Nephron progenitor cell (in vitro differentiated cells): ENCODE measurements around the gene PYROXD2.
A peak's percentile ranks its signal among the peaks of the same experiment; 100 is the strongest.

Experiments used
- DNase-seq: peaks from one replicate; pipeline ENCODE4 v3.0.0; 2021
- H3K27ac Mint-ChIP-seq: 2 replicates; pipeline ENCODE4 v1.8.0; 2021; ENCODE audit warnings: mild to moderate bottlenecking, moderate library complexity, mixed read lengths
- H3K27me3 Mint-ChIP-seq: 2 replicates; pipeline ENCODE4 v1.8.0; 2021; ENCODE audit warnings: mild to moderate bottlenecking, low read depth, mixed read lengths; ENCODE audit not compliant: poor library complexity
- H3K36me3 Mint-ChIP-seq: 2 replicates; pipeline ENCODE4 v1.8.0; 2021; ENCODE audit warnings: low read depth, mixed read lengths
- H3K4me1 Mint-ChIP-seq: 2 replicates; pipeline ENCODE4 v1.8.0; 2021; ENCODE audit warnings: mixed read lengths
- H3K4me3 Mint-ChIP-seq: 2 replicates; pipeline ENCODE4 v1.8.0; 2021; ENCODE audit warnings: mild to moderate bottlenecking, moderate library complexity, mixed read lengths
- H3K9me3 Mint-ChIP-seq: 2 replicates; pipeline ENCODE4 v1.8.0; 2021; ENCODE audit warnings: mild to moderate bottlenecking, moderate library complexity, mixed read lengths
- TF ChIP-seq, protein P1 (sequence below): fragments of 200-600 bp; sonication (generic); IDR thresholded peaks from 2 replicates; pipeline ENCODE4 v1.5.0; 2021; ENCODE audit warnings: antibody characterized with exemption

The PYROXD2 gene

DNA sequence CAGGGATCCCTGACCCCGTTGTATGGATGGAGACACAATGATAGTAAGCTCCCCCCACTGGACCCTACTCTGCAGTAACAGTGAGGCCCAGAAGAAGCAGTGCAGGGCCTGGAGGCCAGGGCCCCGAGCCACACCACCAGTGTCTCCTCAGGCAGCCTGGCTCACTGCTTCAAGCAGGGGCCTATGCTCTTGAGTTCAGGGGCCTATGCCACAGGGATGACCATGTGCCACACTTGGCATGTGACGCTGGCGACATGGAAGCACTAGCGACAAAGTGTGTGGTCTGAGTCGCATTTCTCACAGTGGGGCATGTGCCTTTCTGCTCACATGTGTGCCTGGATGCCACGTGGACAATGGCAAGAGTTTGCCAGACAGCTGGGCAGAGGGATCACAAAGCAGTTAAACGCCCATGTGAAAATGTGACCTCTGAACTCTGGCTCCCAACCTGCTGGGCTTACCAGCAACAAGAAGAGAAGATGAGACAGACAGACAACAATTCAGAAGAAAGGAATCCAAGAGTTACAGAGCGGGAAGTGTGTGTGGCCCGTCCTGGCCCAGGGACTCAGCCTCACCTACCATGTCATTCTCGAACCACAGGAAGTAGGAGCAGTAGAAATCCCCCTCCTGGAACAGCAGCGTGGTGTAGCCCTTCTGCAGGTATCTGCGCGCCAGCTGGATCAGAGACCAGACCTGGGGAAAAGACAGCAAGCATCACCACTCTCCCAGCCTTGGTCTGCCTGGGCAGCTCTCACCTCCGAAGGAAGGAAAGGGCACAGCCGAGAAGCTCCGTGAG lies 4.7 kb upstream of the PYROXD2 start:
- TF ChIP-seq, protein P1, sequence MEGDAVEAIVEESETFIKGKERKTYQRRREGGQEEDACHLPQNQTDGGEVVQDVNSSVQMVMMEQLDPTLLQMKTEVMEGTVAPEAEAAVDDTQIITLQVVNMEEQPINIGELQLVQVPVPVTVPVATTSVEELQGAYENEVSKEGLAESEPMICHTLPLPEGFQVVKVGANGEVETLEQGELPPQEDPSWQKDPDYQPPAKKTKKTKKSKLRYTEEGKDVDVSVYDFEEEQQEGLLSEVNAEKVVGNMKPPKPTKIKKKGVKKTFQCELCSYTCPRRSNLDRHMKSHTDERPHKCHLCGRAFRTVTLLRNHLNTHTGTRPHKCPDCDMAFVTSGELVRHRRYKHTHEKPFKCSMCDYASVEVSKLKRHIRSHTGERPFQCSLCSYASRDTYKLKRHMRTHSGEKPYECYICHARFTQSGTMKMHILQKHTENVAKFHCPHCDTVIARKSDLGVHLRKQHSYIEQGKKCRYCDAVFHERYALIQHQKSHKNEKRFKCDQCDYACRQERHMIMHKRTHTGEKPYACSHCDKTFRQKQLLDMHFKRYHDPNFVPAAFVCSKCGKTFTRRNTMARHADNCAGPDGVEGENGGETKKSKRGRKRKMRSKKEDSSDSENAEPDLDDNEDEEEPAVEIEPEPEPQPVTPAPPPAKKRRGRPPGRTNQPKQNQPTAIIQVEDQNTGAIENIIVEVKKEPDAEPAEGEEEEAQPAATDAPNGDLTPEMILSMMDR = no peak
- Mint-ChIP-seq H3K36me3 (peaks cover 5% of the 10 kb centered on the region), H3K4me3 (no peak overlapping the region), H3K4me1 (peaks cover 33% of the 10 kb centered on the region), H3K9me3 (no peaks in the 10 kb centered on the region), H3K27me3 (peaks cover 4% of the 10 kb centered on the region), H3K27ac (no peak overlapping the region)
- DNase-seq = no peak

DNA sequence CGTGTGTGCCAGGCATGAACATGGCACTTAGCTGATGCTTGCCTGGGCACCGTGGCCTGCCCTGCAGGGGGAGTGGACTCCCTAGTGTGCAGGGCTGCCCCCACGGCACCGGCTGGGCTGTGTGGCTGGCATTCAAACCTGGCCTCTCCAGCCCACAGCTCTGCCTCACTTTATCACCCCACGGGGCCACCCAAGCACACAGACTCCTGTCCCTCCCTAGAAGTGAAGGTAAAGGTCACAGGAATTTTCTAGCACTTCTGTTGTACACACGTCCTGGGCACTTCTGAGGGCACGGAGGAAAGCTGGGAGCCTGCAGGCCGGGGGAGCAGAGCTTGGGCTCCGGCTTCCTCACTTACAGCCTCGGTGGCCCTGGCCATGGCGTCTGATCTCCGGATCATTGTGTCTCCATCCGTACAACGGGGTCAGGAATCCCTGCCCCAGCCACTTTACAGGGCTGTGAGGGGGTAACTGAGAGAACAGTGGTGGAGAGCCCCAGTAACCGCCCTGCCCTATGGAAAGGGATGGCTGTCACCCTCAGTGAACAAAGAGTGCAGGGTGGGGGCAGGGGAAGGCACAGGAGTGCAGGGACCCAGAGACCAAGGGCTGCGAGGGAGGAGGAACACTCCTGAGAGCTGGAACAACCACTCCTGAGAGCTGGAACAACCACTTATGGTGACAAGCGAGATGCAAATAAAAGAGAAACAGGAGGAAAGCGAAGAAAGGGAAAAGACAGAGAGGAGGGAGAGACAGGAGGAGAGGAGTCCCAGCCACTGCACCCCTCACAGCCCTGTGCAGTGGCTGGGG lies 3.9 kb upstream of the PYROXD2 start:
- Mint-ChIP-seq H3K27ac (peak overlapping the region; percentile 70), H3K4me1 (peaks cover 40% of the 10 kb centered on the region), H3K4me3 (no peak overlapping the region), H3K27me3 (peaks cover 4% of the 10 kb centered on the region), H3K9me3 (no peaks in the 10 kb centered on the region), H3K36me3 (peaks cover 5% of the 10 kb centered on the region)
- TF ChIP-seq, protein P1 = no peak
- no peak for DNase-seq

DNA sequence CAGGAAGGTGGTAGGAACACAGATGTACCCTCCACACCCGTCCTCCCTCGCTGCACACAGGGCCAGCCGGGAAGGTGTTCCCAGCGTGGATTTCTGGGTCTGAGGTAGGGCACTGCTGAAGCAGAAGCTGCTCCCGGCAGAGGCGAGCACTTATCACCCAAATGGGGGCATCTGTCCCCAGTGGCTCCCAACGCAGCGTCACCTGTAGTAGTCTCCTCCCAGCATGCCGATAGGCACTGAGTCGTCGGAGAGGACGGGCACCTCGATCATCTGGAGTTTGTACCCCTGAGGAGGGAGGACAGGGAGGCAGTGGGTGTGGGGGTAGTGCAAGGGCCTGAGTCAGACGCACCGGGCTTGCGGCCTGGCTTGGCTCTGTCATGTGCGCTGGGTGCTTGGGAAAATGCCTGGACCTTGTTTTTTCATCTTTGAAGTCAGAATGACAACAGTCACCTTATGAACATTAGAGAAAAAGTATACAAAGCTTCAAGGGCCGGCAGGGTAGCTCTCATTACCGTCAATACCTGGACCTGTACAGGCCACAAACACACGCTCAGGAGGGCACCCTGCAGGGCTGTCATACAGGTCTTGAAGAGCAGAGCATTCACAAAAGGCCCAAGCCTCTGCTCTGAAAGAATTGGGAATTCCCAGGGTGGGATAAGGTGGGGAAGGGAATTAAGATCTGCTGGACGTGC lies 3.1 kb upstream of the PYROXD2 start:
- Mint-ChIP-seq H3K9me3 (no peaks in the 10 kb centered on the region), H3K4me1 (peaks cover 40% of the 10 kb centered on the region), H3K4me3 (no peak overlapping the region), H3K27me3 (peaks cover 4% of the 10 kb centered on the region), H3K36me3 (peaks cover 5% of the 10 kb centered on the region), H3K27ac (no peak overlapping the region)
- DNase-seq = no peak
- TF ChIP-seq, protein P1 = no peak

- TF ChIP-seq, protein P1 = no peak
- Mint-ChIP-seq H3K27me3 (peaks cover 7% of the 10 kb centered on the region), H3K36me3 (peaks cover 5% of the 10 kb centered on the region), H3K27ac (no peak overlapping the region), H3K4me1 (peaks cover 42% of the 10 kb centered on the region), H3K9me3 (no peaks in the 10 kb centered on the region), H3K4me3 (no peak overlapping the region)
- DNase-seq = no peak
Observed at GRCh38 chr10:98417481-98417959, 2.5 kb upstream of the PYROXD2 start.

DNA sequence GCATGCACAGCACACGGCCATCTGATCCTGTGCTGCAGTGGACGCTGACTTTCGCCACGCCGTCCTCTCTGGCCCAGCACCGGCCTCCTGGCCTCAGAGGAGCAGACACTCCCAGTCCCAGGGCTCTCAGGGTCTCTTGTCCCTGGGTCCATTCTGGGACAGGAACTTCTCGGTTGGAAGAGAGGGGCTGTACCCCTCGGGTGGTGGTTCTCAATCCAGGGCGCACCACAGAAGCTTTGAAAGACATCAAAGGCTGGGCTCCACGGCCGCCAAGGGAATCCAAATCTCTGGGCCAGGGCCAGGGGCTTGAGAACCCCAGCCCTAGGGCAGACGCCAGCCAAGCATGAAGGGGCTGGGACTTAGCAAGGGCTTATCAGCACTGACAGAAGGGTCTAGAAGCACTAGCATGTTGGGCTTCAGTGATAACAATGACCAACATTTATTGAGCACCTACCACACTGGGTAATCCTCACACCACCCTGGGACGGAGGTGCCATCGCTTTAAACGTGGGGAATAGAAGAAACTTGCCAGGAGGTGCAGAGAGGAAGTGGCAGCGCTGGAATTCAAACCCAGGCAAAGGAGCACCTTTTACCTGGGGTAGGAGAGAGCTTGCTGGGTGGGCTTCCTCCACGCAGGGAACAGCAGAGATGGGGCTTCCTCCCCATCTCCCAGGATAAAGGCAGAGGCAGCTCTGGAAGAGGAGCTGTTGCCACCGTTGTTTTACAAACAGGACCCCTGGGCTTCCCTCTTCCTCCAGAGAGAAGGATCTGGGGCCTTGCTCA lies 1.8 kb upstream of the PYROXD2 start:
- H3K4me1 Mint-ChIP-seq = peaks cover 45% of the 10 kb centered on the region
- peaks cover 7% of the 10 kb centered on the region for H3K27me3 Mint-ChIP-seq
- no peaks in the 10 kb centered on the region for H3K9me3 Mint-ChIP-seq
- DNase-seq = no peak
- peaks cover 5% of the 10 kb centered on the region for H3K36me3 Mint-ChIP-seq
- peak overlapping the region; percentile 61 for H3K27ac Mint-ChIP-seq
- no peak overlapping the region for H3K4me3 Mint-ChIP-seq
- TF ChIP-seq, protein P1 = no peak
